NT2/D1 (cell line): ENCODE data around the gene EBLN1.

Experiments
- DNase-seq: peaks from one replicate; pipeline ENCODE4 v3.0.0-alpha.2; 2011; ENCODE audit warnings: low read depth, low spot score
- H3K27me3 ChIP-seq: 2 replicates; pipeline ENCODE4 v1.6.0; 2011; ENCODE audit warnings: mild to moderate bottlenecking; ENCODE audit not compliant: insufficient read length, insufficient read depth
- H3K36me3 ChIP-seq: 2 replicates; pipeline ENCODE4 v1.6.1; 2011; ENCODE audit warnings: mild to moderate bottlenecking, low read length, mixed read lengths; ENCODE audit not compliant: insufficient read depth, insufficient read length
- H3K4me1 ChIP-seq: 2 replicates; pipeline ENCODE4 v1.5.1; 2011; ENCODE audit not compliant: insufficient read depth, insufficient read length
- H3K4me3 ChIP-seq: 2 replicates; pipeline ENCODE4 v1.5.1; 2011; ENCODE audit warnings: low read depth; ENCODE audit not compliant: insufficient read length
- H3K9ac ChIP-seq: 2 replicates; pipeline ENCODE4 v1.6.0; 2011; ENCODE audit warnings: low read depth; ENCODE audit not compliant: insufficient read length
- H3K9me3 ChIP-seq: 2 replicates; pipeline ENCODE4 v1.5.1; 2011; ENCODE audit warnings: mild to moderate bottlenecking, low read length; ENCODE audit not compliant: insufficient read depth
- SUZ12 ChIP-seq: IDR thresholded peaks from 2 replicates; pipeline ENCODE4 v1.6.1; 2011; ENCODE audit not compliant: insufficient read length, insufficient read depth; ENCODE audit errors: extremely low read depth
- YY1 ChIP-seq: IDR thresholded peaks from 2 replicates; pipeline ENCODE4 v1.6.1; 2011; ENCODE audit not compliant: insufficient read length, insufficient read depth
- ZNF274 ChIP-seq: IDR thresholded peaks from 2 replicates; pipeline ENCODE4 v1.6.1; 2011; ENCODE audit warnings: mild to moderate bottlenecking, low read depth, low read length

Gene EBLN1

GRCh38 chr10:22244001-22244400 lies 26.2 kb upstream of the EBLN1 start:
- H3K4me3 ChIP-seq = no peak overlapping the region
- peaks cover 12% of the 10 kb centered on the region for H3K9me3 ChIP-seq
- no peak overlapping the region for H3K9ac ChIP-seq
- H3K36me3 ChIP-seq = no peaks in the 10 kb centered on the region
- H3K27me3 ChIP-seq = no peaks in the 10 kb centered on the region
- DNase-seq = no peak
- TF ChIP-seq YY1 (no peak), ZNF274 (no peak), SUZ12 (no peak)
- H3K4me1 ChIP-seq = no peaks in the 10 kb centered on the region

GRCh38 chr10:22243321-22243720 lies 25.5 kb upstream of the EBLN1 start:
- H3K36me3 ChIP-seq = no peaks in the 10 kb centered on the region
- no peak overlapping the region for H3K9ac ChIP-seq
- no peaks in the 10 kb centered on the region for H3K27me3 ChIP-seq
- no peak overlapping the region for H3K4me3 ChIP-seq
- no peaks in the 10 kb centered on the region for H3K4me1 ChIP-seq
- peaks cover 12% of the 10 kb centered on the region for H3K9me3 ChIP-seq
- no peak for DNase-seq
- TF ChIP-seq ZNF274 (no peak), YY1 (no peak), SUZ12 (no peak)

- Histone ChIP-seq H3K4me3 (no peak overlapping the region), H3K9ac (no peak overlapping the region)
Measured at GRCh38 chr10:22231260-22231659, 13.4 kb upstream of the EBLN1 start.

GRCh38 chr10:22230158-22230833 lies 12.5 kb upstream of the EBLN1 start:
- no peaks in the 10 kb centered on the region for H3K27me3 ChIP-seq
- DNase-seq = no peak
- TF ChIP-seq SUZ12 = no peak
- no peak for TF ChIP-seq YY1
- TF ChIP-seq ZNF274 = no peak
- peak overlapping the region; percentile 53 for H3K9ac ChIP-seq
- no peaks in the 10 kb centered on the region for H3K4me1 ChIP-seq
- H3K4me3 ChIP-seq = peak overlapping the region; percentile 51
- no peaks in the 10 kb centered on the region for H3K9me3 ChIP-seq
- no peaks in the 10 kb centered on the region for H3K36me3 ChIP-seq

More at GRCh38 chr10:22231260-22231659, 13.4 kb upstream of the EBLN1 start:
- H3K9me3 ChIP-seq = no peaks in the 10 kb centered on the region
- H3K36me3 ChIP-seq = no peaks in the 10 kb centered on the region
- no peaks in the 10 kb centered on the region for H3K27me3 ChIP-seq
- no peak for DNase-seq
- TF ChIP-seq YY1 (no peak), SUZ12 (no peak), ZNF274 (no peak)
- H3K4me1 ChIP-seq = no peaks in the 10 kb centered on the region

GRCh38 chr10:22229802-22230157 lies 12.0 kb upstream of the EBLN1 start:
- Histone ChIP-seq H3K4me1 (no peaks in the 10 kb centered on the region), H3K9me3 (no peaks in the 10 kb centered on the region), H3K36me3 (no peaks in the 10 kb centered on the region), H3K27me3 (no peaks in the 10 kb centered on the region), H3K9ac (peak overlapping the region; percentile 53), H3K4me3 (peak overlapping the region; percentile 51)
- no peak for TF ChIP-seq YY1
- TF ChIP-seq SUZ12 = no peak
- no peak for TF ChIP-seq ZNF274
- DNase-seq = no peak

GRCh38 chr10:22228943-22229801 lies 11.4 kb upstream of the EBLN1 start:
- TF ChIP-seq ZNF274 (no peak), YY1 (no peak), SUZ12 (no peak)
- no peaks in the 10 kb centered on the region for H3K27me3 ChIP-seq
- peak overlapping the region; percentile 76 for H3K9ac ChIP-seq
- peak; percentile 71 for DNase-seq
- H3K36me3 ChIP-seq = no peaks in the 10 kb centered on the region
- H3K9me3 ChIP-seq = no peaks in the 10 kb centered on the region
- H3K4me1 ChIP-seq = no peaks in the 10 kb centered on the region
- peak overlapping the region; percentile 51 for H3K4me3 ChIP-seq

- TF ChIP-seq YY1 (no peak), ZNF274 (no peak), SUZ12 (no peak)
- Histone ChIP-seq H3K36me3 (no peaks in the 10 kb centered on the region), H3K4me3 (peak overlapping the region; percentile 51), H3K9me3 (no peaks in the 10 kb centered on the region), H3K4me1 (no peaks in the 10 kb centered on the region), H3K27me3 (no peaks in the 10 kb centered on the region), H3K9ac (peak overlapping the region; percentile 76)
- no peak for DNase-seq
Measured at GRCh38 chr10:22228167-22228938, 10.5 kb upstream of the EBLN1 start.
